Uterus (tissue), 2 donors: ENCODE results near the gene GBP7.

ENCODE experiments used
- POLR2A ChIP-seq, 2 donors: fragments of 450-650 bp; IDR thresholded peaks; one replicate each; pipeline ENCODE4 v1.6.1; 2016; ENCODE audit warnings: antibody characterized with exemption in 2 of 2, mild to moderate bottlenecking in 1 of 2, moderate library complexity in 1 of 2
- TF ChIP-seq, protein P1 (sequence below), 4 experiments: fragments of 200-600 bp in 2 of 4; fragments of 450-650 bp in 2 of 4; sonication (generic) in 2 of 4; IDR thresholded peaks; one replicate each; pipeline ENCODE4 v1.5.1; 2016 to 2019; ENCODE audit warnings: antibody characterized with exemption in 4 of 4, mild to moderate bottlenecking in 2 of 4, moderate library complexity in 1 of 4

DNA sequence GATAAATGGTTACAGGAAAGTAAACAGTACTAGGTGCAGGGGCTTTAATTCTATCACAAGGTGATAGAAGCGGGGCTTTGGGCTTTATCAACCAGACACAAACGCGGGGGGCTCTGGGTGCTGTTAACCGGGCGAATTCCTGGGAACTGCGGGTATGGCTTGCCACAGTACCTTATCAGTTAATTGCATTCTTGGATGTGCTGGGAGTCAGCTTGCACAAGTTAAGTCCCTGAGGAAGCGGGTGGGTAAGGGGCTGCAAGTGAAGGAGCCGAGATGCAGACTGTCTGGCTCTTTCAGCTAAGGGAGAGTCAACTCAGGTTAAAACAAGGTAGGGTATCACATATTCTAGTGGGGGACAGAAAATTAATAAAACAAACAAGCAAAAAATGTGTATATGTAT, 22.3 kb upstream of the GBP7 start:
- TF ChIP-seq, protein P1, sequence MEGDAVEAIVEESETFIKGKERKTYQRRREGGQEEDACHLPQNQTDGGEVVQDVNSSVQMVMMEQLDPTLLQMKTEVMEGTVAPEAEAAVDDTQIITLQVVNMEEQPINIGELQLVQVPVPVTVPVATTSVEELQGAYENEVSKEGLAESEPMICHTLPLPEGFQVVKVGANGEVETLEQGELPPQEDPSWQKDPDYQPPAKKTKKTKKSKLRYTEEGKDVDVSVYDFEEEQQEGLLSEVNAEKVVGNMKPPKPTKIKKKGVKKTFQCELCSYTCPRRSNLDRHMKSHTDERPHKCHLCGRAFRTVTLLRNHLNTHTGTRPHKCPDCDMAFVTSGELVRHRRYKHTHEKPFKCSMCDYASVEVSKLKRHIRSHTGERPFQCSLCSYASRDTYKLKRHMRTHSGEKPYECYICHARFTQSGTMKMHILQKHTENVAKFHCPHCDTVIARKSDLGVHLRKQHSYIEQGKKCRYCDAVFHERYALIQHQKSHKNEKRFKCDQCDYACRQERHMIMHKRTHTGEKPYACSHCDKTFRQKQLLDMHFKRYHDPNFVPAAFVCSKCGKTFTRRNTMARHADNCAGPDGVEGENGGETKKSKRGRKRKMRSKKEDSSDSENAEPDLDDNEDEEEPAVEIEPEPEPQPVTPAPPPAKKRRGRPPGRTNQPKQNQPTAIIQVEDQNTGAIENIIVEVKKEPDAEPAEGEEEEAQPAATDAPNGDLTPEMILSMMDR (IDR thresholded peaks at IDR 0.05): no peak
- TF ChIP-seq POLR2A (IDR thresholded peaks at IDR 0.05): no peak
